Keratinocyte (primary cell): ENCODE measurements around the gene ABHD12B. TPM values are rescaled to one million over a fixed set of nuclear protein-coding genes. Genes with fewer than 3 reads are reported as not detected.

Experiments
- DNase-seq: peaks from one replicate; pipeline ENCODE4 v3.0.0-alpha.2; 2011; ENCODE audit warnings: low read depth, missing footprints, low spot score
- FAIRE-seq: peaks from 2 replicates; lab custom pipeline; 2011; peaks lifted over from hg19 to GRCh38; lab: Jason Lieb, UNC
- H2AFZ ChIP-seq: 2 replicates; pipeline ENCODE4 v1.6.0; 2012; ENCODE audit warnings: low read length, control low read depth, inconsistent platforms; ENCODE audit not compliant: control insufficient read depth
- H3K27ac ChIP-seq: 2 replicates; pipeline ENCODE4 v1.5.1; 2011; ENCODE audit warnings: low read length; ENCODE audit not compliant: control insufficient read depth, insufficient read depth
- H3K27me3 ChIP-seq: 3 replicates; pipeline ENCODE4 v1.6.0; 2011; ENCODE audit warnings: low read length; ENCODE audit not compliant: control insufficient read depth, insufficient read depth; ENCODE audit errors: extremely low read depth
- H3K36me3 ChIP-seq, 2 experiments: 2 replicates in 1 of 2; 3 replicates in 1 of 2; pipeline ENCODE4 v1.5.1; 2011; ENCODE audit warnings: low read length in 2 of 2, mild to moderate bottlenecking in 1 of 2; ENCODE audit not compliant: control insufficient read depth in 2 of 2, insufficient read depth in 2 of 2; ENCODE audit errors: extremely low read depth in 1 of 2
- H3K4me1 ChIP-seq: 3 replicates; pipeline ENCODE4 v1.5.1; 2011; ENCODE audit warnings: low read length; ENCODE audit not compliant: control insufficient read depth, insufficient read depth; ENCODE audit errors: extremely low read depth
- H3K4me2 ChIP-seq: 3 replicates; pipeline ENCODE4 v1.6.0; 2011; ENCODE audit warnings: low read depth, low read length; ENCODE audit not compliant: control insufficient read depth, insufficient read depth; ENCODE audit errors: extremely low read depth
- H3K4me3 ChIP-seq, 3 experiments: fragments of 200-600 bp in 1 of 3; sonication (generic) in 1 of 3; 2 replicates in 2 of 3; 3 replicates in 1 of 3; pipeline ENCODE4 v1.5.1; 2011 to 2016; ENCODE audit warnings: low read length in 3 of 3, mild to moderate bottlenecking in 3 of 3, control low read depth in 2 of 3, inconsistent platforms in 1 of 3, low read depth in 1 of 3, mixed read lengths in 1 of 3, mixed run types in 1 of 3, moderate library complexity in 1 of 3; ENCODE audit not compliant: control insufficient read depth in 2 of 3, insufficient read depth in 2 of 3; ENCODE audit errors: extremely low read depth in 1 of 3
- H3K79me2 ChIP-seq: 2 replicates; pipeline ENCODE4 v1.6.0; 2012; ENCODE audit warnings: low read length; ENCODE audit not compliant: control insufficient read depth, insufficient read depth
- H3K9ac ChIP-seq: 3 replicates; pipeline ENCODE4 v1.6.0; 2011; ENCODE audit warnings: low read length; ENCODE audit not compliant: control insufficient read depth, insufficient read depth; ENCODE audit errors: extremely low read depth
- H3K9me1 ChIP-seq: 3 replicates; pipeline ENCODE4 v1.6.0; 2011; ENCODE audit warnings: low read length; ENCODE audit not compliant: control insufficient read depth, insufficient read depth; ENCODE audit errors: extremely low read depth
- H3K9me3 ChIP-seq: 2 replicates; pipeline ENCODE4 v1.5.1; 2012; ENCODE audit warnings: low read depth, low read length; ENCODE audit not compliant: control insufficient read depth
- H4K20me1 ChIP-seq: 3 replicates; pipeline ENCODE4 v1.6.0; 2011; ENCODE audit warnings: low read length; ENCODE audit not compliant: control insufficient read depth, insufficient read depth; ENCODE audit errors: extremely low read depth
- CTCF ChIP-seq, 3 experiments: IDR thresholded peaks in 1 of 3; conservative IDR thresholded peaks in 1 of 3; optimal IDR thresholded peaks in 1 of 3; 2 replicates in 2 of 3; 3 replicates in 1 of 3; pipeline versions ENCODE3 to v1.5.1; 2011; ENCODE audit warnings: low read length in 3 of 3, mild to moderate bottlenecking in 3 of 3, moderate library complexity in 2 of 3, control low read depth in 1 of 3, inconsistent platforms in 1 of 3; ENCODE audit not compliant: insufficient read depth in 2 of 3; ENCODE audit errors: extremely low read depth in 1 of 3
- EZH2 ChIP-seq: IDR thresholded peaks from one replicate; pipeline ENCODE4 v1.6.1; 2012; ENCODE audit warnings: inconsistent platforms, mild to moderate bottlenecking, low read length, moderate library complexity
- dilution Hi-C: fragments of 300-500 bp; cut with MboI; formaldehyde crosslinking; loops from one replicate; pipeline ENCODE4 v1.7.0; 2020; ENCODE audit warnings: low sequenced_read_pairs; ENCODE audit not compliant: extremely low pct_ligation_motif_present
- polyA plus RNA-seq, 5 experiments: library from polyadenylated mRNA; depleted of rRNA in 3 of 5; stranded (reverse) in 3 of 5; stranded (forward) in 1 of 5; unstranded in 1 of 5; fragments of >200 nt; gene quantifications; 1 replicate in 1 of 5; 2 replicates in 3 of 5; 3 replicates in 1 of 5; pipeline versions ENCODE4 v1.2.1 to v1.2.3, GENCODE V29; 2011 to 2012; ENCODE audit warnings: missing spikeins in 2 of 5, low read depth in 1 of 5, low replicate concordance in 1 of 5

Gene ABHD12B
- polyA plus RNA-seq, 1 donor (not counting 4 experiments of a cell fraction or from before 2014, with no cell fraction given) = not detected

- no peak overlapping the region for H3K4me2 ChIP-seq
- no peaks in the 10 kb centered on the region for H3K79me2 ChIP-seq
- H3K4me3 ChIP-seq = no peak overlapping the region
- H2AFZ ChIP-seq = no peak overlapping the region
- no peak for FAIRE-seq
- no peaks in the 10 kb centered on the region for H3K9me1 ChIP-seq
- H3K27me3 ChIP-seq = no peaks in the 10 kb centered on the region
- no peak for DNase-seq
- TF ChIP-seq EZH2 (no peak), CTCF (optimal IDR thresholded peaks at IDR 0.05 in 1 of 3, IDR thresholded peaks at IDR 0.05 in 1 of 3, conservative IDR thresholded peaks at IDR 0.05 in 1 of 3; ENCODE audit: extremely low read depth in 1 of 3, insufficient read depth in 2 of 3, low read length in 3 of 3) (no peak)
- peaks cover 4% of the 10 kb centered on the region for H3K4me1 ChIP-seq
- H3K9me3 ChIP-seq = no peaks in the 10 kb centered on the region
- no peaks in the 10 kb centered on the region for H4K20me1 ChIP-seq
- H3K9ac ChIP-seq = no peak overlapping the region
- no peaks in the 10 kb centered on the region for H3K36me3 ChIP-seq
- no peak overlapping the region for H3K27ac ChIP-seq
- dilution Hi-C loops = no loop called here
These were observed 6.9 kb upstream of the ABHD12B start for GRCh38 chr14:50864946-50865345.

GRCh38 chr14:50865391-50866076, 6.3 kb upstream of the ABHD12B start:
- Histone ChIP-seq H3K27ac (no peak overlapping the region), H3K27me3 (peaks cover 5% of the 10 kb centered on the region), H2AFZ (no peak overlapping the region), H3K36me3 (no peaks in the 10 kb centered on the region), H3K9me1 (no peaks in the 10 kb centered on the region), H3K4me3 (no peak overlapping the region), H3K4me2 (no peak overlapping the region), H3K79me2 (no peaks in the 10 kb centered on the region), H4K20me1 (no peaks in the 10 kb centered on the region), H3K4me1 (no peaks in the 10 kb centered on the region), H3K9ac (no peak overlapping the region), H3K9me3 (peaks cover under 1% of the 10 kb centered on the region)
- FAIRE-seq (no peak), DNase-seq (no peak)
- TF ChIP-seq CTCF (optimal IDR thresholded peaks at IDR 0.05 in 1 of 3, IDR thresholded peaks at IDR 0.05 in 1 of 3, conservative IDR thresholded peaks at IDR 0.05 in 1 of 3; ENCODE audit: extremely low read depth in 1 of 3, insufficient read depth in 2 of 3, low read length in 3 of 3) = no peak
- no peak for TF ChIP-seq EZH2
- dilution Hi-C loops = no loop called here
